HL-60 (cell line): Measurements from ENCODE around the gene CES3.

Source experiments
- CTCF ChIP-seq: IDR thresholded peaks from one replicate; pipeline ENCODE4 v1.5.1; 2011; ENCODE audit warnings: low read length, control low read depth, inconsistent platforms; ENCODE audit not compliant: insufficient read depth
- GABPA ChIP-seq: IDR thresholded peaks from 2 replicates; pipeline ENCODE4 v1.6.1; 2012; ENCODE audit warnings: low read depth
- POLR2AphosphoS5 ChIP-seq: IDR thresholded peaks from 2 replicates; pipeline ENCODE4 v1.6.1; 2012; ENCODE audit warnings: low read depth
- REST ChIP-seq: IDR thresholded peaks from 2 replicates; pipeline ENCODE4 v1.6.1; 2012; ENCODE audit warnings: low read depth; ENCODE audit not compliant: insufficient replicate concordance

GRCh38 chr16:66976746-66977145, 15.7 kb downstream of the CES3 start:
- TF ChIP-seq CTCF (no peak), REST (no peak), POLR2AphosphoS5 (no peak), GABPA (no peak)
